Transverse colon (tissue), 4 donors: ENCODE data around the gene CFHR1.
"Not testable (repeated sequence)": the region's sequence is repeated elsewhere in the genome, so short reads cannot be mapped to it uniquely, and the experiment has no call there.

Experiments
- CTCF ChIP-seq, 5 experiments: fragments of 200-600 bp in 3 of 5; fragments of 450-650 bp in 2 of 5; sonication (generic) in 3 of 5; IDR thresholded peaks; 1 replicate in 2 of 5; 2 replicates in 3 of 5; pipeline ENCODE4 v1.5.1; 2016 to 2017; ENCODE audit warnings: antibody characterized with exemption in 5 of 5, inconsistent platforms in 3 of 5, mild to moderate bottlenecking in 2 of 5, moderate library complexity in 1 of 5
- EP300 ChIP-seq: sonication (generic); formaldehyde crosslinking; IDR thresholded peaks from one replicate; pipeline ENCODE4 v1.6.1; 2017; ENCODE audit warnings: antibody characterized with exemption, low read depth
- POLR2A ChIP-seq: fragments of 450-650 bp; IDR thresholded peaks from one replicate; pipeline ENCODE4 v1.6.1; 2016; ENCODE audit warnings: antibody characterized with exemption, mild to moderate bottlenecking, moderate library complexity
- POLR2AphosphoS5 ChIP-seq, 3 donors: sonication (generic); formaldehyde crosslinking; IDR thresholded peaks; one replicate each; pipeline ENCODE4 v1.6.1; 2016; ENCODE audit warnings: antibody characterized with exemption in 3 of 3

- not testable (repeated sequence) for TF ChIP-seq CTCF (IDR thresholded peaks at IDR 0.05); POLR2A; EP300; POLR2AphosphoS5 (IDR thresholded peaks at IDR 0.05)
Observed at GRCh38 chr1:196819531-196819930, at the start of gene CFHR1.
